AG04449 (cell line): ENCODE results near the gene CORO1C.

Experiments
- CTCF ChIA-PET: fragments of 350-600 bp; formaldehyde crosslinking; extraction: SDS; loops from one replicate; lab custom pipeline; 2021; ENCODE audit warnings: antibody characterized with exemption; lab: Yijun Ruan, JAX
- POLR2A ChIA-PET: fragments of 400-600, 350-600 bp; formaldehyde crosslinking; extraction: SDS; loops from one replicate; lab custom pipeline; 2020; ENCODE audit warnings: antibody characterized with exemption, inconsistent platforms; lab: Yijun Ruan, JAX
- DNase-seq: peaks from one replicate; pipeline ENCODE4 v3.0.0-alpha.2; 2010; ENCODE audit warnings: low read depth, low spot score
- H3K4me3 ChIP-seq: 2 replicates; pipeline ENCODE4 v1.5.1; 2011; ENCODE audit warnings: low read depth, mild to moderate bottlenecking, control low read depth, low read length
- CTCF ChIP-seq: IDR thresholded peaks from one replicate; pipeline ENCODE4 v1.5.1; 2011; ENCODE audit warnings: mild to moderate bottlenecking, moderate library complexity, low read length, control low read depth, inconsistent platforms; ENCODE audit not compliant: insufficient read depth; ENCODE audit errors: missing control alignments

The CORO1C gene

GRCh38 chr12:108694812-108695278 lies 36.5 kb downstream of the CORO1C start:
- ChIA-PET CTCF (interaction anchor here (0.9 to 2.2 kb wide), 4 partner anchors 28 to 109 kb away, joined by 3 to 10 read pairs (median 4); partner anchors contain the start of gene CORO1C), POLR2A (no interaction called here)
- H3K4me3 ChIP-seq: no peak overlapping the region
- TF ChIP-seq CTCF: no peak
- no peak for DNase-seq

GRCh38 chr12:108693751-108694150 lies 37.6 kb downstream of the CORO1C start:
- no peak for TF ChIP-seq CTCF
- DNase-seq: no peak
- POLR2A ChIA-PET: no interaction called here
- CTCF ChIA-PET: interaction anchor here (0.6 to 5.5 kb wide), 9 partner anchors 9 to 110 kb away, joined by 3 to 42 read pairs (median 3); partner anchors contain the start of gene CORO1C
- no peak overlapping the region for H3K4me3 ChIP-seq

- ChIA-PET CTCF (interaction anchor here (0.6 to 5.5 kb wide), 9 partner anchors 9 to 111 kb away, joined by 3 to 42 read pairs (median 3); partner anchors contain the start of gene CORO1C), POLR2A (interaction anchor here (1.4 kb wide), 1 partner anchor 108 kb away, joined by 4 read pairs; no protein-coding TSS in a partner anchor)
- no peak for TF ChIP-seq CTCF
- H3K4me3 ChIP-seq: no peak overlapping the region
- DNase-seq: no peak
Measured at GRCh38 chr12:108693186-108693730, 38.1 kb downstream of the CORO1C start.

- TF ChIP-seq CTCF: no peak
- H3K4me3 ChIP-seq: no peak overlapping the region; the same call in 1 of the 2 replicates
- DNase-seq: no peak
- POLR2A ChIA-PET: interaction anchor here (0.7 to 2.7 kb wide), 5 partner anchors 13 to 111 kb away, joined by 4 to 10 read pairs (median 4); no protein-coding TSS in a partner anchor
- CTCF ChIA-PET: interaction anchor here (0.7 to 5.5 kb wide), 6 partner anchors 10 to 112 kb away, joined by 3 to 42 read pairs (median 4); partner anchors contain the start of gene CORO1C
Measured at GRCh38 chr12:108691998-108692808, 39.1 kb downstream of the CORO1C start.

- TF ChIP-seq CTCF: peak; percentile 31
- ChIA-PET POLR2A (interaction anchor here (0.6 to 2.7 kb wide), 9 partner anchors 12 to 189 kb away, joined by 3 to 10 read pairs (median 4); no protein-coding TSS in a partner anchor), CTCF (interaction anchor here (0.7 to 5.5 kb wide), 9 partner anchors 11 to 259 kb away, joined by 3 to 42 read pairs (median 4); partner anchors contain the start of gene CORO1C)
- DNase-seq: peak; percentile 98
- peak overlapping the region; percentile 41 for H3K4me3 ChIP-seq
Measured at GRCh38 chr12:108691175-108691997, 39.9 kb downstream of the CORO1C start.
